Smooth muscle cell (in vitro differentiated cells): ENCODE measurements around the gene PTGES3L. TPM values are rescaled to one million over a fixed set of nuclear protein-coding genes. Genes with fewer than 3 reads are reported as not detected.
"Not testable (repeated sequence)": the region's sequence is repeated elsewhere in the genome, so short reads cannot be mapped to it uniquely, and the experiment has no call there.

ENCODE experiments used
- DNase-seq: peaks from one replicate; lab custom pipeline; 2025; ENCODE audit not compliant: unreplicated experiment; lab: John Stamatoyannopoulos, UW
- H2AFZ ChIP-seq: fragments of 200-600 bp; sonication (generic); 2 replicates; pipeline ENCODE4 v1.6.0; 2016; ENCODE audit warnings: antibody characterized with exemption, low read depth, mild to moderate bottlenecking
- H3F3A ChIP-seq: fragments of 200-600 bp; sonication (generic); 2 replicates; pipeline ENCODE4 v1.6.0; 2017; ENCODE audit warnings: antibody characterized with exemption, low read depth
- H3K27ac ChIP-seq: fragments of 200-600 bp; sonication (generic); 2 replicates; pipeline ENCODE4 v1.5.1; 2016; ENCODE audit warnings: low read depth, mild to moderate bottlenecking
- H3K27me3 ChIP-seq: fragments of 200-600 bp; sonication (generic); 2 replicates; pipeline ENCODE4 v1.6.1; 2016; ENCODE audit warnings: low read depth, mild to moderate bottlenecking
- H3K36me3 ChIP-seq: fragments of 200-600 bp; sonication (generic); 2 replicates; pipeline ENCODE4 v1.5.1; 2016; ENCODE audit warnings: low read depth
- H3K4me1 ChIP-seq: fragments of 200-600 bp; sonication (generic); 2 replicates; pipeline ENCODE4 v1.5.1; 2016; ENCODE audit warnings: low read depth
- H3K4me2 ChIP-seq: fragments of 200-600 bp; sonication (generic); 2 replicates; pipeline ENCODE4 v1.6.0; 2016; ENCODE audit warnings: mild to moderate bottlenecking
- H3K4me3 ChIP-seq: fragments of 200-600 bp; sonication (generic); 2 replicates; pipeline ENCODE4 v1.5.1; 2016; ENCODE audit warnings: mild to moderate bottlenecking
- H3K79me2 ChIP-seq: fragments of 200-600 bp; sonication (generic); 2 replicates; pipeline ENCODE4 v1.6.0; 2016; ENCODE audit warnings: low read depth, mild to moderate bottlenecking
- H3K9ac ChIP-seq: fragments of 200-600 bp; sonication (generic); 2 replicates; pipeline ENCODE4 v1.6.0; 2016; ENCODE audit warnings: low read depth
- H3K9me3 ChIP-seq: fragments of 200-600 bp; sonication (generic); replicated peaks from 2 replicates; pipeline ENCODE4 v1.5.1; 2016; ENCODE audit warnings: low read depth
- H4K20me1 ChIP-seq: fragments of 200-600 bp; sonication (generic); 2 replicates; pipeline ENCODE4 v1.6.0; 2016; ENCODE audit warnings: low read depth
- CTCF ChIP-seq: fragments of 200-600 bp; sonication (generic); IDR thresholded peaks from 2 replicates; pipeline ENCODE4 v1.5.1; 2017; ENCODE audit warnings: borderline replicate concordance, mild to moderate bottlenecking, antibody characterized with exemption; ENCODE audit not compliant: insufficient read depth, poor library complexity, severe bottlenecking
- WGBS: methylation state at CpG from one replicate; pipeline ENCODE4 v1.1.7; 2016; ENCODE audit warnings: low lambda C conversion rate; 5-methylcytosine and 5-hydroxymethylcytosine counted together
- polyA plus RNA-seq: library from polyadenylated mRNA; unstranded; fragments of >200 nt; fragmentation: Nextera tagmentation; extraction: Ambion mirVana; gene quantifications from 2 replicates; pipeline ENCODE4 v1.2.1, GENCODE V29; 2016
- total RNA-seq: library from RNA; depleted of rRNA; stranded (reverse); fragments of >200 nt; gene quantifications from 2 replicates; pipeline ENCODE4 v1.2.3, GENCODE V29; 2014

PTGES3L gene
- total and polyA plus RNA-seq, 2 experiments from 2014 or later, result 6.7 to 8.3 TPM

- no peak overlapping the region for H3K27ac ChIP-seq
- no peak overlapping the region for H2AFZ ChIP-seq
- no peak for DNase-seq
- peak overlapping the region; percentile 99 for H3K4me2 ChIP-seq
- H3K9ac ChIP-seq, result no peak overlapping the region
- TF ChIP-seq CTCF, result no peak
- no peak overlapping the region for H3K4me3 ChIP-seq
- H3K9me3 ChIP-seq, result no peaks in the 10 kb centered on the region
- H4K20me1 ChIP-seq, result peaks cover 30% of the 10 kb centered on the region
- no peaks in the 10 kb centered on the region for H3F3A ChIP-seq
- peaks cover 37% of the 10 kb centered on the region for H3K79me2 ChIP-seq
- no peaks in the 10 kb centered on the region for H3K27me3 ChIP-seq
- peaks cover 7% of the 10 kb centered on the region for H3K4me1 ChIP-seq
- peaks cover 6% of the 10 kb centered on the region for H3K36me3 ChIP-seq
These were observed 2.4 kb upstream of the PTGES3L start for GRCh38 chr17:42982266-42982665.

- Histone ChIP-seq H3K27ac (peak overlapping the region; percentile 81), H3K9ac (peak overlapping the region; percentile 90), H3K9me3 (no peaks in the 10 kb centered on the region), H2AFZ (peak overlapping the region; percentile 79), H3K4me3 (peak overlapping the region; percentile 93), H3K27me3 (no peaks in the 10 kb centered on the region), H3K4me2 (peak overlapping the region; percentile 99), H3K79me2 (peaks cover 37% of the 10 kb centered on the region), H3K4me1 (peaks cover 7% of the 10 kb centered on the region), H3K36me3 (no peaks in the 10 kb centered on the region), H4K20me1 (peaks cover 30% of the 10 kb centered on the region), H3F3A (no peaks in the 10 kb centered on the region)
- DNase-seq, result no peak
- 1% methylated on average over 49 of the region's 67 CpGs for WGBS
- TF ChIP-seq CTCF, result no peak
These were observed 1.0 kb upstream of the PTGES3L start for GRCh38 chr17:42980766-42981397.

GRCh38 chr17:42980274-42980765 lies 440 bp upstream of the PTGES3L start, which contains the start of gene RUNDC1:
Gene RUNDC1, plus strand, starts transcription at chr17:42980565. Its CDS starts 12 bp downstream, at chr17:42980577.
- Histone ChIP-seq H4K20me1 (peaks cover 27% of the 10 kb centered on the region), H3K27ac (peak within 1 kb of the TSS; percentile 81), H3F3A (no peaks in the 10 kb centered on the region), H3K4me1 (peaks cover 7% of the 10 kb centered on the region), H3K79me2 (peaks cover 37% of the 10 kb centered on the region), H3K4me3 (peak within 1 kb of the TSS; percentile 93), H2AFZ (peak within 1 kb of the TSS; percentile 79), H3K9ac (peak within 1 kb of the TSS; percentile 90), H3K9me3 (no peaks in the 10 kb centered on the region), H3K36me3 (no peaks in the 10 kb centered on the region), H3K4me2 (peak within 1 kb of the TSS; percentile 99), H3K27me3 (no peaks in the 10 kb centered on the region)
- DNase-seq, result peak; percentile 60
- WGBS, result under 1% methylated on average over 25 of the region's 39 CpGs
- no peak for TF ChIP-seq CTCF

- H3F3A ChIP-seq, H3K27ac ChIP-seq, H3K4me2 ChIP-seq, H4K20me1 ChIP-seq, H3K79me2 ChIP-seq, H3K36me3 ChIP-seq, H3K27me3 ChIP-seq, DNase-seq, H3K4me3 ChIP-seq, H3K9ac ChIP-seq, H3K4me1 ChIP-seq, H3K9me3 ChIP-seq, H2AFZ ChIP-seq: not testable (repeated sequence)
- WGBS, result 95% methylated on average over 16 of the region's 16 CpGs
These were observed 4.2 kb downstream of the PTGES3L start for GRCh38 chr17:42975701-42976100.
